K562 (cell line): ENCODE data around the gene CTSD. TPM values are rescaled to one million over a fixed set of nuclear protein-coding genes. Genes with fewer than 3 reads are reported as not detected.

Source experiments
- ATAC-seq: fragments of 200-7000 bp; cut with Tn5 transposase; 3 replicates; pipeline ENCODE4 v1.9.1; 2020; ENCODE audit warnings: moderate library complexity
- BruUV-seq: library from RNA; stranded (reverse); fragments of 400-500 nt; replicated peaks from 2 replicates; lab custom pipeline; 2021; lab: Mats Ljungman, UMichigan
- CTCF ChIA-PET: fragments of 300-600 bp; formaldehyde crosslinking; extraction: SDS; loops from one replicate; lab custom pipeline; 2021; ENCODE audit warnings: low intra/inter-chr PET ratio; lab: Yijun Ruan, JAX
- POLR2A ChIA-PET: fragments of 300-600, 350-650 bp; sonication (Branson Sonifier 250); formaldehyde crosslinking; extraction: SDS; loops from one replicate; lab custom pipeline; 2021; ENCODE audit warnings: antibody characterized with exemption, inconsistent platforms; lab: Yijun Ruan, JAX
- DNase-seq, 4 experiments: peaks; one replicate each; pipeline versions ENCODE4 v3.0.0 to v3.0.0-alpha.2; 2011 to 2018; ENCODE audit warnings: low spot score in 3 of 4, mixed read lengths in 3 of 4; ENCODE audit errors: extremely low read depth in 1 of 4
- FAIRE-seq: peaks from 2 replicates; lab custom pipeline; 2011; peaks lifted over from hg19 to GRCh38; lab: Jason Lieb, UNC
- H2AFZ ChIP-seq: 2 replicates; pipeline ENCODE4 v1.6.0; 2011; ENCODE audit warnings: low read depth, low read length, control low read depth, inconsistent platforms
- H3K27ac ChIP-seq: fragments of 200-600 bp; 3 replicates; pipeline ENCODE4 v1.8.0; 2011; ENCODE audit warnings: low read depth, mild to moderate bottlenecking, control low read depth, inconsistent platforms, low read length, moderate library complexity, mixed read lengths; ENCODE audit errors: extremely low read depth
- H3K27me3 ChIP-seq, 2 experiments: fragments of 300-600 bp in 1 of 2; 2 replicates in 1 of 2; 3 replicates in 1 of 2; pipeline versions ENCODE4 v1.6.0 to v1.8.0; 2011; ENCODE audit warnings: inconsistent platforms in 2 of 2, low read length in 2 of 2, mild to moderate bottlenecking in 1 of 2, mixed read lengths in 1 of 2, moderate library complexity in 1 of 2; ENCODE audit not compliant: control insufficient read depth in 2 of 2, insufficient read depth in 2 of 2
- H3K36me3 ChIP-seq: fragments of 300-600 bp; 3 replicates; pipeline ENCODE4 v1.8.0; 2011; ENCODE audit warnings: mild to moderate bottlenecking, low read length, inconsistent platforms; ENCODE audit not compliant: control insufficient read depth, insufficient read depth
- H3K4me1 ChIP-seq, 2 experiments: fragments of 200-600 bp in 1 of 2; replicated peaks in 1 of 2; 2 replicates in 1 of 2; 3 replicates in 1 of 2; pipeline versions ENCODE4 v1.5.1 to v1.8.0; 2011; ENCODE audit warnings: inconsistent platforms in 2 of 2, low read length in 2 of 2, mild to moderate bottlenecking in 1 of 2, mixed read lengths in 1 of 2, moderate library complexity in 1 of 2; ENCODE audit not compliant: control insufficient read depth in 2 of 2, insufficient read depth in 2 of 2
- H3K4me2 ChIP-seq: 2 replicates; pipeline ENCODE4 v1.6.1; 2011; ENCODE audit warnings: low read length, control low read depth, inconsistent platforms, mixed read lengths; ENCODE audit not compliant: insufficient read depth
- H3K4me3 ChIP-seq: fragments of 200-600 bp; sonication (generic), shearing (Covaris generic); 2 replicates; pipeline ENCODE4 v1.5.1; 2016; ENCODE audit warnings: control low read depth, inconsistent platforms
- H3K79me2 ChIP-seq: fragments of 200-600 bp; 3 replicates; pipeline ENCODE4 v1.8.0; 2011; ENCODE audit warnings: low read length, inconsistent platforms; ENCODE audit not compliant: control insufficient read depth, insufficient read depth
- H3K9ac ChIP-seq, 2 experiments: 2 replicates each; pipeline versions ENCODE4 v1.6.0 to v1.6.1; 2011; ENCODE audit warnings: low read depth in 2 of 2, low read length in 2 of 2, control low read depth in 1 of 2, inconsistent platforms in 1 of 2, mild to moderate bottlenecking in 1 of 2, mixed read lengths in 1 of 2; ENCODE audit not compliant: insufficient read depth in 1 of 2
- H3K9me1 ChIP-seq: one replicate; pipeline ENCODE4 v1.6.0; 2011; ENCODE audit warnings: inconsistent platforms, mild to moderate bottlenecking, low read length, moderate library complexity; ENCODE audit not compliant: control insufficient read depth, insufficient read depth
- H3K9me3 ChIP-seq: replicated peaks from 2 replicates; pipeline ENCODE4 v1.5.1; 2011; ENCODE audit warnings: low read depth, low read length, inconsistent platforms; ENCODE audit not compliant: control insufficient read depth, insufficient read depth
- H4K20me1 ChIP-seq: replicated peaks from 2 replicates; pipeline ENCODE4 v1.6.1; 2011; ENCODE audit warnings: low read length, inconsistent platforms, mixed read lengths; ENCODE audit not compliant: control insufficient read depth, insufficient read depth
- HDAC1 ChIP-seq, 2 experiments: fragments of 450-650 bp; IDR thresholded peaks; 2 replicates each; pipeline ENCODE4 v1.6.1; 2016 to 2017; ENCODE audit warnings: inconsistent platforms in 1 of 2, mild to moderate bottlenecking in 1 of 2, moderate library complexity in 1 of 2
- KLF6 ChIP-seq: fragments of 250-450 bp; sonication (Bioruptor Pico); IDR thresholded peaks from 2 replicates; pipeline ENCODE4 v1.4.0; 2020; ENCODE audit warnings: mild to moderate bottlenecking, moderate library complexity, borderline replicate concordance
- PTRF ChIP-seq: fragments of 450-650 bp; IDR thresholded peaks from 2 replicates; pipeline ENCODE4 v1.6.1; 2016; ENCODE audit warnings: mild to moderate bottlenecking, missing genetic modification characterization, missing compliant biosample characterization
- ZFP36 ChIP-seq: fragments of 150-350 bp; IDR thresholded peaks from 2 replicates; pipeline ENCODE4 v1.6.1; 2018; ENCODE audit warnings: low read length, low read depth; ENCODE audit not compliant: partially characterized antibody
- ZNF75A ChIP-seq: fragments of 450-650 bp; formaldehyde crosslinking; IDR thresholded peaks from 2 replicates; pipeline ENCODE4 v1.4.0; 2020; ENCODE audit warnings: mild to moderate bottlenecking
- WGBS: fragments of 100-300 bp; shearing (Covaris generic); methylation state at CpG from one replicate; pipeline ENCODE4 v1.1.6; 2016; ENCODE audit warnings: low coverage, mixed read lengths; ENCODE audit not compliant: insufficient coverage; ENCODE audit errors: missing lambda C conversion rate; 5-methylcytosine and 5-hydroxymethylcytosine counted together
- in situ Hi-C: fragments of 300-500 bp; cut with MboI; formaldehyde crosslinking; loops from 4 replicates; pipeline ENCODE4 v1.15.0; 2018; ENCODE audit warnings: inconsistent platforms, mixed read lengths
- intact Hi-C: fragments of 100-400 bp; cut with micrococcal nuclease; formaldehyde crosslinking; loops from 2 replicates; pipeline ENCODE4 v1.14.2; 2022
- polyA plus RNA-seq, 8 experiments: library from polyadenylated mRNA; depleted of rRNA in 4 of 8; stranded (reverse) in 5 of 8; unstranded in 3 of 8; fragments of >200 nt; fragmentation: Nextera tagmentation in 2 of 8; fragmentation: Illumina TruSeq in 1 of 8; extraction: Ambion mirVana in 2 of 8; extraction: Trizol in 1 of 8; gene quantifications; 2 replicates each; pipeline versions ENCODE4 v1.2.1 to v1.2.3, GENCODE V29; 2011 to 2014; ENCODE audit warnings: inconsistent platforms in 1 of 8, missing spikeins in 1 of 8
- total RNA-seq, 7 experiments: library from RNA; depleted of rRNA in 6 of 7; stranded (reverse); fragments of >200 nt in 6 of 7; fragmentation: Illumina TruSeq in 2 of 7; extraction: Trizol in 2 of 7; gene quantifications; 2 replicates each; pipeline versions ENCODE4 v1.2.1 to v1.2.3, GENCODE V29; 2011 to 2021; ENCODE audit warnings: low replicate concordance in 1 of 7

The CTSD gene
- total and polyA plus RNA-seq, 9 of the 15 experiments (the other 6 are each of a cell fraction or from before 2014, with no cell fraction given), result 1.0 to 112 (median 40.9) TPM

GRCh38 chr11:1754376-1755150 lies 9.2 kb downstream of the CTSD start:
- TF ChIP-seq ZFP36 (peak; percentile 87), ZNF75A (CRISPR knock-in tag) (no peak), KLF6 (CRISPR knock-in tag) (no peak), HDAC1 (IDR thresholded peaks at IDR 0.05) (0 out of 4 replicates have a peak, but pooled peaks of 1 of the 2 experiments have one; percentile 20)
- ChIA-PET POLR2A (no interaction called here), CTCF (no interaction called here)
- intact Hi-C loops (no loop called here), in situ Hi-C loops (no loop called here)
- no peaks in the 10 kb centered on the region for H3K27me3 ChIP-seq
- no peak for FAIRE-seq
- H3K79me2 ChIP-seq, result no peaks in the 10 kb centered on the region
- DNase-seq, result no peak
- 86% methylated on average over 7 of the region's 8 CpGs for WGBS
- no peak overlapping the region for H3K4me3 ChIP-seq
- no peak overlapping the region for H2AFZ ChIP-seq
- ATAC-seq, result no peak
- H3K9me1 ChIP-seq, result no peaks in the 10 kb centered on the region
- no peak overlapping the region for H3K9ac ChIP-seq
- peaks cover 16% of the 10 kb centered on the region; the same call in 1 of the 3 replicates for H3K36me3 ChIP-seq
- no peak overlapping the region for H3K4me2 ChIP-seq
- no TSS peak for BruUV-seq
- no peaks in the 10 kb centered on the region for H3K9me3 ChIP-seq
- no peak overlapping the region for H3K27ac ChIP-seq
- H4K20me1 ChIP-seq, result no peaks in the 10 kb centered on the region; the same call in 1 of the 2 replicates
- H3K4me1 ChIP-seq, result peaks cover 0 to 60% of the 10 kb centered on the region in 2 experiments; a peak in 2 of 5 replicates

- no peak overlapping the region for H3K9ac ChIP-seq
- DNase-seq (no peak), ATAC-seq (no peak), FAIRE-seq (no peak)
- no peaks in the 10 kb centered on the region for H3K79me2 ChIP-seq
- peaks cover 16% of the 10 kb centered on the region; the same call in 1 of the 3 replicates for H3K36me3 ChIP-seq
- H3K27ac ChIP-seq, result no peak overlapping the region
- no peaks in the 10 kb centered on the region; the same call in 1 of the 2 replicates for H4K20me1 ChIP-seq
- no peak overlapping the region for H2AFZ ChIP-seq
- WGBS, result 90% methylated on average over 13 of the region's 14 CpGs
- no TSS peak for BruUV-seq
- H3K4me3 ChIP-seq, result no peak overlapping the region
- no peaks in the 10 kb centered on the region for H3K27me3 ChIP-seq
- no peaks in the 10 kb centered on the region for H3K9me1 ChIP-seq
- H3K9me3 ChIP-seq, result no peaks in the 10 kb centered on the region
- POLR2A ChIA-PET, result no interaction called here
- intact Hi-C loops (no loop called here), in situ Hi-C loops (no loop called here)
- peaks cover 0 to 53% of the 10 kb centered on the region in 2 experiments; a peak in 2 of 5 replicates for H3K4me1 ChIP-seq
- no peak overlapping the region for H3K4me2 ChIP-seq
- CTCF ChIA-PET, result no interaction called here
- TF ChIP-seq PTRF (tag), result no peak
Observed at GRCh38 chr11:1753929-1754305, 9.8 kb downstream of the CTSD start.
